Stimulated activated CD8-positive, alpha-beta memory T cell treated with anti-CD3 and anti-CD28 coated beads, Interleukin-4, amount 100 ng/mL, for 4 hours (primary cell): ENCODE data around the gene MYRIP.
"Not testable (repeated sequence)": the region's sequence is repeated elsewhere in the genome, so short reads cannot be mapped to it uniquely, and the experiment has no call there.

Experiments
- DNase-seq, 2 donors: peaks; one replicate each; pipeline ENCODE4 v3.0.0-alpha.2; 2020; ENCODE audit warnings: low read depth in 2 of 2, low spot score in 1 of 2

Gene MYRIP

DNA sequence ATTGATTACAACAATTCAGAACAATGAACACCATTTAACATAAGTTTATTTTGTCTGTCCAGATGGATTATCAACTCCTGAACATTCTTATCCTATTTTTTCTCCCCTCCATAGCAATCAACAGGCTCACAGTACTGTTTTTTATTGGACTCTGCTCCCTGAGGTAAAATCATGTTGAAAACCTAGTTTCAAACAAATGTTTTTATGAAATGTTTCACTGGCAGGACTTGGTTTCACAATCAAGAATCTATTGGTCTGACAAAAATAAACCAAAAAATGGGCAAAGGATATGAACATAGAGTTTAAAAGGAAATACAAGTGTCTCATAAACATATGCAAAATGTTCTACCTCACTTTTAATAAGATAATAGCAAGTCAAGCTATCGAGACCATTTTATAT, 2.6 kb upstream of the MYRIP start:
- DNase-seq = no peak

DNA sequence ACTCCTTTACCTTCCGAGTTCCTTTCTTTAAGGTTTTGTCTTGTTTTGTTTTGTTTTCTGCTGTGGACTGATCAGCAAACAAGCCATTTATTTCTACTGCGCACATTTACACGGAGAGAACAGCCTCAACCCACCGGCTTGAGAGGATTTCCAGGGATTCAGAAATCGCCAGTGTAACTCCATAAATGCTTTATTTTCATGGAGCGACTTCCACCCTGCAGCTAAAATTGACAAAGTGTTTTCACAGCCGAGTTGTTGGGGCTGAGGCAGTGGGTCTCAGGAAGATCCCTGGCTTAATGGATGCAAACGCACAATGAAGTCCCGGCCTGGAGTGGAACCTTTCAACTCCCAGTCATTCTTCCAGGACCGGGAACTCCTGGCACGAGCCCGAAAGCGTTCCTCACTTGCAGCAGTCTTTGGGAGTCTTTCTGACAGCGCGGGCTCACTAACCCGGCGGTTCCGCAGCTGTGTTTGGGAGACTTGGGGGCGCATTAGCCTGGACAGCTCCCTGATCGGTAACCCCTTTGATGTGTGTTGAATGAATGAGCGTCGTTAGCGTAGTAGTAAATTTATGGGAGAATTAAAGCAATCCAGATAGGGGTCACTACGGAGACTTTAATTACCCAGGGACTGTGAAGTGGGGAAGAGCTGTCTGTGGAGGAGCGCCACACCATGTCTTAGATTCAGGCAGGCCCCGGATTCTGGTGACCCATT, 785 bp upstream of the MYRIP start:
- DNase-seq = no peak

DNA sequence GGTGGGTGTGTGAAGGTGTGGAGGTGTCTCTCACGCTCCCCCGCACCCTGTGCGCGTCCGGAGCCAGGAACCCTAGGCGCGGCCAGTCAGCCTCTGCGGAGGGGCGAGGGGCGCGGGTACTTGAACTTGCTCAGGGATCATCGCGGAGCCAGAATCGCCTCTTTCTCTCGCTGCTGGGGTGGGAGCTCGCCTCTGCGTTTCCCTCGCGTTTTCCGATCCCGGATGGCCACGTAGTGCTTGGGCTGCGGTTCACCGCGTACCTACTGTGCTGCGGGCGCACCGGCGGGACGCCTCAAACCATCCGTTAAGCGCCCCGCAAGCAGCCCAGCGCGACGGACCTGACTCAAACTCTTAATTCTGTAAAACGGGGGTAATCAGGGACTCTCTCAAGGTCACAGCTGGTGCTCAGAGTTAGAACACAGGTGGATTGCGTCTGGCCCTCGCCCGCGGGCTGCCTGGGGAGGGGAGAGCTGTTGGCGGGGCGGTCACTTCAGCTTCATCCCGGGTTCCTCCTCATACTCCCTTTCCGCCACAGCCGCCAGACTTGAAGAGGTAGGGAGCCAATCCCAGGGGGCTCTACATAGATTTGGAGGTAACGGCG, 686 bp downstream of the MYRIP start:
- no peak for DNase-seq

DNA sequence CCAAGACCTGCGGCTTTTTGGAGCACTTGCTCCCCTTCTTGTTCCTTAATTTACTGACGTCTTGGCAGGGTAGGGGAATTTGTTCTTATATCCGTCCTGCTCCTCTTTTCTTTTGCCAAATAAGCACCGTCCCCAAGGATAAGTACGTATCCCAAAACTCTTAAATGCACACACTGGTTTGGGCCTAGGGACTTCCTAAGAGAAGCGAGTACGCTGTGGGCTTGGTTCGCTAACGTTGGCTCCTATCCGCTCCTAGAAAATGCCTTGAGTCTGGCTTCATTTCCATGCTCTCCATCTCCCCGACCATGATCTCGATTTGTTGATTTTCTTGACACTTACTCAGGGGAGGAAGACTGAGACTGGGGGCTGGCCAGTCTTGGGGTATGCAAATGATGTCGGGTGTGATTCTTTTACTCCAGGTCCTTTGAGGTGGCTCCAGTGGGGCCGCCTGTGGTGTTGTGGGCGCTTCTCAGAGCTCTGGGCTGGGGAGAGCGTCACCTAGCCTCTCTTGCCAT, 1.3 kb downstream of the MYRIP start:
- DNase-seq = no peak

DNA sequence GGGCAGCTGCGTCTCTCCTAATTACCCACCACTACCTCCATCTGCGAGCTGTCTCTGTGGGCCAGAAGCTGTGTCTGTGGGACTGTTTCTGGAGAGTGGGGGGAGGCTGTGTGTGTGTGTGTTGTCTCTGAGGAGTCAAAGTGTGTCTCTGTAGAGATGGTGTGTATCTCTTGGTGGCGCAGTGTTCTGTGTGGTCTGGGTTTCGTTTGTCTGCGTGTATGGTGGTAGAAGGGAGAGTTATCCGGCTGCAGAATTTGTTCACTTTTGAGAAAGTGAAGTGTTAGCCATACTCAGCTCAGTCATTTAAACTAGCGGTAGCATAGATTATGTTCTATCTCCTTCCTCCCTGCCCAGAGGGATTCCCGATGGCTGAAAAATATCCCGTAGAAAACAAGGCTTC, 2.2 kb downstream of the MYRIP start:
- no peak for DNase-seq

DNA sequence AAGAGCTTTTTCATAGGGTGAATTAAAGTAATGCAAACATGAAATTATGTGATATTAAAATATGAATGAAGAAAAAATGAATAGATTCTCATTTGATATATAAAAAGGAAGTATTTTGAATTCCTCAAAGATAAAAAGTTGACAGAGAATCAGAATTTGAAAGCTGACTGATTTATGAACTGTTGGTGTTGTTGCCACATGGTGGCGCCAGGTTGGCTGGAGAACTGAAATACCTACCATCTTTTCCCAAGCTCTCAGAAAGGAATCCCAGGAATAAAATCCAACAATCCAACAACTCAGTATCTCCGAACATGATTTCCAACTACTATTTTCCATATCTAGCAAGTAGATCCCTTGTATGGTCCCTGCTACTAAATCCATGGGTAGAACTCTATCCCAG, 3.1 kb downstream of the MYRIP start:
- no peak for DNase-seq

DNA sequence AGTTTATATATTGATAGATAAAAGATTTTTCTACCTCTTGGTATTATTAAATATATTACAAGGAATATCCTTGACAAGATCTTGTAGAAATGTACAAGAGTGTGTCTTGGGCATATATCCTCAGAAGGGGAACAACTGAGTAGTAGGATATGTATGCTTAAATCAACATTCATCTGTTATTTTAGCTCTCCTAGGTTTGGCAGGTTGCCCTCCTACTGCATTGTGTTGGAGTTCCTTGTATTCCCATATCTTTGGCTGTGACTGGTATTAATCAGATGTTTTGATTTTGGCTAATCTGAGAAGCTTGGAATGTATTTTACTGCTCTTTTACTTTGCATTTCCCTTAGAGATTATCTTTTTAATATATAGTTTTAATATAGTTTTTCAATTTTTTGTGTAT, 4.6 kb downstream of the MYRIP start:
- no peak for DNase-seq

DNA sequence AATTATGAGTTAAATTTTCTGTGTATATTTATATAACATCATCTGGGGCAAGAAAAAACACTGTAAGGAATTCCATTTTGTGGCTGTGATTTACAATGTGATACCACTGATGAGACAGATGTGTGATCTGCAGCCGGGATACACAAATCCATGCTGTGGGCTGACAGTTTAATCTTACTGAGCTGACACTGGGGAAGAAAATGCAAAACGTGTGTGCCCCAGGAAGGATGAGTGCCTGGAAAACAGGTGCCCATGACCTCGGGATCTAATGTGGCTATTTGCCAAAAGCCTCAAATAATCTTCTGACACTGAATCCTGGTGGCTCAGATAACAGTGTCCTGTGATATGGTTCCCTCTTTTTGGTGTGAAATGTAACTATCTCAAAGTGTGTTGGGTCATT, 10.5 kb downstream of the MYRIP start:
- DNase-seq = no peak

DNA sequence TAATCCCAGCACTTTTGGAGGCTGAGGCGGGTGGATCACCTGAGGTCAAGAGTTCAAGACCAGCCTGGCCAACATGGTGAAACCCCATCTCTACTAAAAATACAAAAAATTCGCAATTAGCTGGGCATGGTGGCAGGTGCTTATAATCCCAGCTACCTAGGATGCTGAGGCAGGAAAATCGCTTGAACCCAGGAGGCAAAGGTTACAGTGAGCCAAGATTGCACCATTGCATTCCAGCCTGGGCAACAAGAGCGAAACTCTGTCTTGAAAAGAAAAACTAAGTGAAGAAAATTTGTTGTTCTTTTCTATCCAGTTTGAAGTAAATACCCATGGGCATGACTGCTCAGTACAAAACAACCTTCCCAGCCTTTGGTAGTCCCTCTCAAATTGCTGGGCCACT, 24.4 kb downstream of the MYRIP start:
- not testable (repeated sequence) for DNase-seq

DNA sequence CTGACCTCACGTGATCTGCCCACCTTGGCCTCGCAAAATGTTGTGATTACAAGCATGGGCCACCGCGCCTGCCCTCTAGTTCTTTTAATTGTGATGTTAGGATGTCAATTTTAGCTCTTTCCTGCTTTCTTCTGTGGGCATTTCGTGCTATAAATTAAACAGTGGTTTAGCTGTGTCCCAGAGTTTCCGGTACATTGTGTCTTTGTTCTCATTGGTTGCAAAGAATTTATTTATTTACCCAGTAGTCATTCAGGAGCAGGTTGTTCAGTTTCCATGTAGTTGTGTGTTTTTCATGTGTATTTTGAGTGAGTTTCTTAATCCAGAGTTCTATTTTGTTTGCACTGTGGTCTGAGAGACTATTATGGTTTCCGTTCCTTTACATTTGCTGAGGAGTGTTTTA, 30.1 kb downstream of the MYRIP start:
- DNase-seq = no peak

DNA sequence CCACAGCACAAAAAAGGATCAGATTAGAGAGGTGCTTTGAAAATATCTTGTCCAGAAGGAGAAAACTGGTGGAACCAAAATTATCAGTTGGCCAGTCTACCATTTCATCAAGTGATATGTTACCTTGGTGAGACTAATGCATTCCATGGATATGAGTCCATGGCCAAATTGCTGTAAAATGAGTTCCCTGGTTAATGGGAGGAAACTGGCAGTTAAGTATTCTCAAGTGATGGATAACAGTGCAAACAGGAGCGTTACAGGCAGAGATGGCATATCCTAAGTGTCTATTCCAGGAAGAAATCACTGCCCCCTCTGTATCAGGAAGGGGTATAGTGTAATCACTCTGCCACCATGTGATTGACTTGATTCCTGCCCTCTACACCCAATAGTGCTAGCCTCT, 34.0 kb downstream of the MYRIP start:
- DNase-seq = no peak

DNA sequence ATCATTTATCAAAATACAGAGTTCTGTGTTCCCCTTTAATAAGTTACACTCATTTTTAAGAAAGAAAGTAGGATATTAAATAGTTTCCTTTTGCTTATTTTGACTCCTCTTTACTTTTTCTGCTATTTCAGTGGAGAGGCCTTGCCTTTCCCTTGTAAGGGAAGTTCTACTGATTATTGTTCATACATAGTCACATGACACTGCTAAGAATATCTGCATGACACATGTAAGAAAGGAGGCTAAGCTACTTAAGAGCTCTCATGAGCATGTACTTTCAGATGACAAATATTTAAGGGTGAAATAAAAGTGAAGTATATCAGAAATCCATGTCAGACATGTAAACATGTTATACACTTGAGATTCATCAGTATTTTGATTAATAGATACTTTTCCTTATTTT, 39.0 kb downstream of the MYRIP start:
- no peak for DNase-seq

DNA sequence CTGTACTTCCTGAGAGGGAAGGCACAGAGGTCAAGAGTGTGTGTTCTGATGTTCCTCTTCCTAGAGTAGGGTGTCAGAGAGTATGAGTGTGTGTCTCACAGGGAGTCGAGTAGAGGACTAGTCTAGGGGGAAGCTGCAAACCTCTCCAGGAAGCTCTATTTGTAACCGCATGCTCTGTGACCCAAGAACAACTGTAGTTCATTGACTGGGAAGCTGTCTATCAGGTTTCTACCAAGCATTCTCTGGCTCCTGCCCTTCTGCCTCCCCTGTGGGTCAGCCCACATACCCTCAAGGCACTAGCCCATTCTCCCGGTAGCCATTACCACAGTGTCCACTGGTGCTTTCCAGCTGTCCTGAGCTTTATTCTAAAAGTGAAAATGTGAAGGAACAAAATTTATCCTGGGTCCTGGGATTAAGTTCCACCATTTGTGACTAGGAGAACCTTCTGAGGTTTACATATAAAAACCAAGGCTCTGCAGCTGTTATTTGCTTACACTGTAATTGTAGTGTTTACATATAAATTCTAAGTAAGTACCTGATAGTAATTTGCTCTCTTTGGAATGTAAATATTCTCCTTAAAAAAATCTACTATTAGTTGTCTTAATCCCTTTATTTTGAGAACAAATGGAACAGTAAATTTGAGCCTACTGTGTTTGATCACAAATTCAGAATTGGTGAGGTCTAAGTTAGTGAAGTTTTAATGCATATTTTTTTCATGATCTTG, 40.7 kb downstream of the MYRIP start:
- no peak for DNase-seq

DNA sequence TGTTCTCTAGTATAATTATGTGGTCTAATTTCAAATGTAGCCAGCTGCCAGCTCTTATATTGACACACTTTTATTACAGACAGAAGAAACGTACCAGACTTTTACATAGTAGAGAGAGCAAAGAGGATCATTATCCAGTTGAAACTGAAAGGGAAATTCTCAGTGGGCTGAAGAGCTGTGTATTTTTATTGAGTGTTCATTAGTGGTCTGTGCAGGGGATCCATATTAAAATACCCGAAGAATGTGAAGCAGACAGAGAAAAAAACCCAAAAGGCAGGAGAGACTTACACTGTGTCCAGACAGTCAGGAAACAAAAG, 41.3 kb downstream of the MYRIP start:
- DNase-seq = no peak

DNA sequence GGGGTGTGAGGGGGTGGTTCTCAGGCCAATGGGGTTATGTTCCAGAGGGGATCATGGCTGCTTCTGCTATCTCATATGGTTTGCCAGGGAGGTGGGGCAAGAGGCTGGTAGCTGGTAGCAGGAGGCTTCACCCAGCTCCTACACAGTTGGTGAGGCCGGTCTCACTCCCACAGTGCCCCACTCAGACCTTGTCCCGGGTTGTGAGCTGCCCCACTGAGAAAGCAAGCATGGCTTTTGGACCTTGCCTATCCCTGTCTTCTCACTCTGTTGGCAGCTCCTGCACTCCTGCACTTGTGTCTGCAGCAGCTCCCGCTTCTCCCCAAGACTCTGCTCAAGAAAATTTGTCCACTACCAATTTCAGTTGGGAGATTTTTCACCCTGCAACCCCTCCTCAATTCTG, 46.1 kb downstream of the MYRIP start:
- DNase-seq = no peak

DNA sequence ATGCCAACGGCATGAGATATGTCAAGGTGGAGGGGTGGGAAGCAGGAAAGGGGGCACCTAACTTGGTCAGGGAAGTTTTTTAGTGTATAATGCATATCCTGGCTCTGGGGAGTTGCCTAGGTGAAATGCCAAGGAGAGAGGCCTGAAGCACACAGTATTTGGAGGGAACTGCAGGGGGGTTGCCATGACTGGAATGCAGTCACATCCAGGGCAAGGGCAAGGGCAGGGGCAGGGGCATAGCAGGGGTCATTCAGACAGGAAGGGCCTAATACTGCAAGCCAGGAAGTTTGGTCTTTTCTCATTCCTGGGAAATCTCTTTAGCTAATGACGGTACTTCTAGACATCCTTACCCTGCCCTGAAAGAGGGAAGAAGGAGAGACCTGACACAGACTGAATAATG, 60.5 kb downstream of the MYRIP start:
- DNase-seq = no peak

DNA sequence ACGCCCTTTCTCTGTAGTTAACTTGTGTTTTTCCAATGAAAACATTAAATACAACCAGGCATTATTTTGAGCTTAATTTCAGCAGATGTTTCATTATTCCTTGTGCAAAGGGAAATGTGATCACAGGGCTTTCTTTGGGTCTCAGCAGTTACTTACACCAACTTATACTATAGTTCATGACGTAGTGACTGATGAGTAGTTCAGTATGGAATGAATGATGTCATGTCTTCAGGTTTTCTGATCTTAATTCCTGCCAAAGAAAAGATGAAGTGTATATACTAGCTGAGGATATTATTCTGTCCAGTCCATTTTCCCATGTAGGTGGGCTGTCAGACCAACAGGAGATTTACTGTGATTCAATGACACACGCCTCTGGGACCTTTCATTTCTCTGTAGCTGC, 61.3 kb downstream of the MYRIP start:
- DNase-seq = no peak

DNA sequence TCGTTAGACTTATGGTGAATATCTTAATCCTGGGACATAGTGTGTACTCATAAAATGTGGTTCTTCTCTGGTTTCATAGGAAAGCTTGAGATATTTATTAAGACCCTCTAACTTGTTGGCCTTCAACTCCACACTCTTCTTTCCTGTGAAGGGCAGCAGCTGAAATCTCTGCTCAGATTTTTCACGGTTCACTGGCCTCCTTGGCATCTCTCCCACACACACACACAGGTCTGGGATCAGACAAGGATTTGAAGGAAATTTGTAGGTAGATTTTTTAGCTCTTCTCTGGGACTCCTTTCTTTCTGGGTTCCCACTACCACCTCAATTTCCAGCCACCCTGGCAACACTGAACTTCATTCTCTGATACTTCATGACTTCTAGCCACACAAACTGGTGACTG, 70.2 kb downstream of the MYRIP start:
- DNase-seq = no peak

DNA sequence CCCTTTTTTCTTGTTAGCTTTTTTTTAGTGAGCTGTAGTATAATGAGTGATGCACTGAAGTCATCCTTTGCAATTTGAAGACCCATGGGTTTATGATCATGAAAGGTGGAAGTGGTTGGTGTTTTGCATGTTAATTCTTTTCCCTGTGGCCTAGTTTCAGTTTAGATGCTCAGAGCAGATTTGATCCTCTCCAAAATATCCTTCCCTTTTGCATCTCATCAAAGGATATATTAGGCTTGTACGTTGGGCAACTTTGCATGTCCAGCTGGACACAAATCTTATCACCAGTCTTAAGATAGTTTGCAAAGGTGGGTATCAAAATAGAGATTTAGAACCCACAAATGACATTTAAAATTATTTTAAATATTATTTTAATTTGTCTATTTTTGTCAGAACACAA, 72.7 kb downstream of the MYRIP start:
- DNase-seq = no peak

DNA sequence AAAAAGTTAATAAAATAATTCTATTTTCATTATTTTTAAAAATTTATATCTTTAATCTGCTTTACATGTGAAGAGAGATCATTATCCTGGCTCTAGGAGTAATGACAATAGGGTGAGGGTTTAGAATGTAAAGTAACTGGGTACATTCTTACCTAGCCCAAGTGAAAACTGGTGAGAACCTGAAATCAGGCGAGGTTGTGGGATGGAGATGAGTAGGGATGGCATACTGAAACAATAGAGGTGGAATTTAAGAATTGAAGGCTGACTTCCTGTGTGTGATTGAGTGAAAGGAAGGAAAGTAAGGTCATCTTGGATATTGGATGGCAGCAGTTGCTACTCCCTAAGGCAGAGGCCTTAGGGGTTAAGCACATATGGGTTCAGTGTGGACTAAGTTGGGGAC, 82.7 kb downstream of the MYRIP start:
- DNase-seq = no peak

DNA sequence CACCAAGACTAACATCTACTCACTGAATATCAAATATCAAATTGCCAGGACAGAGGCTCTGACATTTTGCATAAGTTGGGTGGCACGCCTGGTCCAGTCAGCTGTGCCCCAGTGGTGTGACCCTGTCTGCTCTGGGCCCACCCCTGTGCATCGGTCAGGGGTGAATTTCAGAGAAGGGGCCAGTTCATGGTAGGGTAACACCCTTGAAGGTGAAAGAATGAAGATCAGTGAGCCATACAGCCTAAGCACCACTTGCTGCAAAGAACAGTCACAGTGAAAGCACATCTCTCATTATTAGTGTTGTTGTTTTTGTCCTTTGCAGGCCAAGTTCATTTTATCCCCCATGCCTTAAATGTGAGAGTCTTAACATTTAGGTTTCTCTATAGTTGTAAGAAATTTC, 86.8 kb downstream of the MYRIP start:
- no peak for DNase-seq

DNA sequence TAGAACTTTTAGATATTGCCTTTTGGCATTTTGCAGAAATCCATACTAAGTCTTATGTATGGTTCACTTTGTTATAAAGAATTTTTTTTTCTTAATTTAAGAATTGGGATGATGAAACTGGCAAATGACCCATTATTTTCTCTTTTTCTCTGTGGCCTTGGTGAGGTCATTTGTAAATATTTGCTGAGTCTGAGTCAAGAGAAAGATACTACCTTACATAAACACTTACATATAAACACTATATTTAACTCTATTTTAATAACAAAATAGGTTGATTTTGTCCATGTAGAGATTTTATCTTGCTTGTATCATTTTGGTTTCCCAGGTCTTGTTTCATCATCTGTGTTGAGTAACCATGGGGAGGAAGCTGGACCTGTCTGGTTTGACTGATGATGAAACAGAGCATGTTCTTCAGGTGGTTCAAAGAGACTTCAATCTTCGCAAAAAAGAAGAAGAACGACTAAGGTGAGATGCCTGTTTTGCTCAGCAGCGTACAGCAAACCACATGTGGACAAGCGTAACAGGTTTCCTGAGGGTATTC, 91.1 kb downstream of the MYRIP start:
- DNase-seq = no peak
